PC-9 (cell line): Measurements from ENCODE around the gene RNF141.

Source experiments
- CTCF ChIP-seq: fragments of 200-600 bp; sonication (generic); conservative IDR thresholded peaks from 2 replicates; pipeline ENCODE4 v1.6.1; 2017; ENCODE audit warnings: mixed run types, antibody characterized with exemption, mild to moderate bottlenecking, moderate library complexity
- EZH2 ChIP-seq: fragments of 200-600 bp; sonication (generic); IDR thresholded peaks from 2 replicates; pipeline ENCODE4 v1.8.0; 2017; ENCODE audit warnings: antibody characterized with exemption, low read depth

GRCh38 chr11:10528121-10528520 is 12.9 kb downstream of the RNF141 start:
- TF ChIP-seq CTCF (no peak), EZH2 (no peak)
